HUES64 (cell line): ENCODE measurements around the gene ACE.

Experiments
- H3K27ac ChIP-seq: 2 replicates; pipeline ENCODE4 v1.7.0; 2013; ENCODE audit warnings: low read depth, low read length, inconsistent platforms
- H3K27me3 ChIP-seq: 2 replicates; pipeline ENCODE4 v1.6.1; 2013; ENCODE audit warnings: mild to moderate bottlenecking, low read length; ENCODE audit not compliant: insufficient read depth
- H3K36me3 ChIP-seq: 2 replicates; pipeline ENCODE4 v1.6.1; 2013; ENCODE audit warnings: mild to moderate bottlenecking, low read length; ENCODE audit not compliant: insufficient read depth
- H3K4me1 ChIP-seq: 2 replicates; pipeline ENCODE4 v1.6.1; 2013; ENCODE audit warnings: mild to moderate bottlenecking, low read length, moderate library complexity; ENCODE audit not compliant: insufficient read depth
- H3K4me3 ChIP-seq: 2 replicates; pipeline ENCODE4 v1.5.1; 2013; ENCODE audit warnings: mild to moderate bottlenecking, low read length, moderate library complexity
- H3K9ac ChIP-seq: 2 replicates; pipeline ENCODE4 v1.6.1; 2013; ENCODE audit warnings: mild to moderate bottlenecking, low read depth, low read length
- H3K9me3 ChIP-seq: 2 replicates; pipeline ENCODE4 v1.6.1; 2013; ENCODE audit warnings: low read depth, low read length; ENCODE audit not compliant: insufficient read depth
- WGBS: fragments of 150-250, 120-280 bp; methylation state at CpG from one replicate; pipeline ENCODE4 v1.1.7; 2013; ENCODE audit warnings: missing lambda C conversion rate; 5-methylcytosine and 5-hydroxymethylcytosine counted together

The ACE gene

DNA sequence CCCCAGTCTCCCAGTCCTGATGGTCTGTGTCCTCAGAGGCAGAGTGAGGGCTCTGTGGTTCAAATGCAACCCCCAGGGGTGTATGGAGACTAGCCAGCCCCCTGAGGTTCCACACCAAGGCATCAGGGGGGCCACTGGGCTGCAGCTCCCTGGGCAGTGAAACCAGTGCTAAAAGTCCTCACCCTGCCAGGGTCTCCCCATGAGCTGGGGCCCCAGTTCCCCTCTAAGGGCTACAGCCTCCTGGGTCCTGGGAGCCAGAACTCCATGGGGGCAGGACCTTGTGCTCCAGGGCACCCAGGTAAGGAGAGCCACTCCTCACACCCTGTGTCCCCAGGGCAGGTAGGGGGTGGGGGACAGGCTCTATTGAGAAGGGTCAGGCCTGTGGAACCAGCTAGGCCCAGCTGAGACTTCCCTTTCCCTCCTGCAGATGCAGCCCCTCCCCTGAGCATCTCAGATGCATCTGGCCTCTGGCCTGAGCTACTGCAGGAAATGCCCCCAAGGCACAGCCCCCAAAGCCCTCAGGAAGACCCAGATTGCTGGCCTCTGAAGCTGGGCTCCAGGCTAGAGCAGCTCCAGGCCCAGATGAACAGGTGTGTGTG is 67.1 kb downstream of the ACE start:
- no peak overlapping the region for H3K27ac ChIP-seq
- H3K4me3 ChIP-seq: no peak overlapping the region
- no peaks in the 10 kb centered on the region for H3K36me3 ChIP-seq
- no peaks in the 10 kb centered on the region for H3K9me3 ChIP-seq
- peaks cover 10% of the 10 kb centered on the region for H3K27me3 ChIP-seq
- H3K9ac ChIP-seq: no peak overlapping the region; the same call in 1 of the 2 replicates
- H3K4me1 ChIP-seq: 0 out of 2 replicates have a peak, but pooled peaks cover 6% of the 10 kb centered on the region

DNA sequence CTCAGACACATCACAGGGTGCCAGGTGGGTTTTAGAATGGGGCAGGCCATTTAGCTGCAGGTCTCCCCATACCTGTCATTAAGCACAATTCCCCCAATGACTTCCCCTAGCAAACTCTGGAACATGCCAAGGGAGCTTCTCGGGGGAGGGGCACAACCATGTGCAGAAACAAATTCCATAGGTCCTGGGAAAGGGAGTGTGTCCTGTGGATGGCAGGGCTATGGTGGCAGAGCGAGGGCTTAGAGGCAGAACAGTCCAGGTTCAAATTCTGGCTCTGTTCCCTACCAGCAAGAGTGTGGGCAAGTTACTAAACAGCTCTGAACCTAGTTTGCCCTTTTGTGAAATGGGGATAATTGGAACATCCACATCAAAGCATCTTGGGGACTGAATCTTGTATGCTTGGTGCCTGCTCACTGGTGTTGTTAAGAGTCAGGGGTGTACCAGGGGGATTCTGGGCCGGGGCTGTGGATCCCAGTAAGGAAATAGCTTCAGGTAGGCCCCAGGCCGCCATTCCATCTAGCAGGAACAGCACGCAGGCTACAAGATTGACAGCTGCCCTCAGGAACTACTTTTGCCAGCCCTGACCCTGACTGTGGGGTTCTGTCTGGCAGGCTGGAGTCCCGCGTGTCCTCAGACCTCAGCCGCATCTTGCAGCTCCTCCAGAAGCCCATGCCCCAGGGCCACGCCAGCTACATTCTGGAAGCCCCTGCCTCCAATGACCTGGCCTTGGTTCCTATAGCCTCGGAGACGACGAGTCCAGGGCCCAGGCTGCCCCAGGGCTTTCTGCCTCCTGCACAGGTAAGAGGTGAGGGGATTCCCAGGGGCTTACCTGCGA is 67.8 kb downstream of the ACE start:
- Histone ChIP-seq H3K9me3 (no peaks in the 10 kb centered on the region), H3K4me1 (0 out of 2 replicates have a peak, but pooled peaks cover 11% of the 10 kb centered on the region), H3K4me3 (no peak overlapping the region), H3K27me3 (peaks cover 2% of the 10 kb centered on the region; the same call in 1 of the 2 replicates), H3K9ac (no peak overlapping the region; the same call in 1 of the 2 replicates), H3K36me3 (no peaks in the 10 kb centered on the region), H3K27ac (no peak overlapping the region)
- WGBS: 92% methylated on average over 13 of the region's 13 CpGs

DNA sequence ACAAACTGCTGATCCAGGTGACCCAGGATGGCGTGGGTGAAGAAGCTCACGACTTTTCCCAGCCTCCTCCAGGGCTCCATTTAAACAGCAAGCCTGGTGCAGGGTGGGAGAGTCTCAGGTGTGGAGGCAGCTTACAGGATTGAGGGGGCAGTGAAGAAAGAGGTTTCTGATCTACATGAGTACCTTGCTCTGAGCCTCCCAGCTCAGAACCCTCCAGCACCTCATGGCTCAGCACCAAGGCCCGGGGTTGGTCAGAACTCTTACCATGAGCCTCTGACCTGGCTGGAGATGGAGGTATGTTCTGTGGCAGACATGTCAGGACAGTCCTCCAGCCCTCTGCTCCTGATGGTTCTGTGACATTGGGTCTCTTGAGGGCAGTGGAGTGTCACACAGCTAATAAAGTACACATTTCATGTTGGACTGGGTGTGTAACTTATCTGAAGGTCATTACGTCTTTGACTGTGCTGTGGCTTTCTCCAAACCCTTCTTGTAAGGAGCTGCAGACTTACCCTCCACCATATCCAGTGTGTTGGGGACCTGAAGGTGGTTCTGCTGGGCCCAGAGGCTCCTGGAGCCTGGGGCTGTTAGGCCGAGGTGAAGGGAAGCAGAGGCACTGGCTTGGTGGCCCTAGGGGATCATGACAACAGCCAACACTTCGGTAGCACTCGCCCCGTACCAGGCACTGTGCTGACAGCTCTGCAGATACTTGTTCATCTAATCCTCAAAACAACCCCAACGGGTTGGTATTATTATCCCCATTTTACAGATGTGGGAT is 69.6 kb downstream of the ACE start:
- Histone ChIP-seq H3K9ac (no peak overlapping the region), H3K36me3 (no peaks in the 10 kb centered on the region)
- WGBS: 89% methylated on average over 8 of the region's 9 CpGs

DNA sequence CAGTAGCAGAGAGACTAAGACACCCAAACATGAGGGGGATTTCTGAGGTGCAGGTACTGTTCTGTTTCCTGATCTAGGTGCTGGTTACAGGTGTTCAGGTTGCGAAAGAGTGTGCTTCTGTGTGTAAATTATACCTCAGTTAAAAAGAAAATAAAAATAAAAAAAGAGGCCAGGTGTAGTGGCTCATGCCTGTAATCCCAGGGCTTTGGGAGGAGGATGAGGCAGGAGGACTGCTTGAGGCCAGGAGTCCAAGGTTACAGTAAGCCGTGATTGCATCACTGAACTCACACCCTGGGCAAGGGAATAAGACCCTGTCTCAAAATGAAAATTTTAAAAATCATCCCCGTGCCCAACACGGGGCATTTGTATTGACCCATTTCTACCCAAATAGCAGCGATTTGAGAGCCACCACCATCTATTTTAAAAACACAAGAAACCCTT is 70.2 kb downstream of the ACE start:
- H3K4me1 ChIP-seq: peaks cover 14% of the 10 kb centered on the region
- no peak overlapping the region for H3K9ac ChIP-seq
- no peaks in the 10 kb centered on the region for H3K9me3 ChIP-seq
- 97% methylated on average over 3 of the region's 5 CpGs for WGBS
- H3K4me3 ChIP-seq: no peak overlapping the region
- H3K27me3 ChIP-seq: no peaks in the 10 kb centered on the region
- no peak overlapping the region for H3K27ac ChIP-seq
- no peaks in the 10 kb centered on the region for H3K36me3 ChIP-seq

More for the DNA sequence above, 69.6 kb downstream of the ACE start:
- Histone ChIP-seq H3K4me1 (0 out of 2 replicates have a peak, but pooled peaks cover 11% of the 10 kb centered on the region), H3K27ac (no peak overlapping the region), H3K27me3 (no peaks in the 10 kb centered on the region), H3K9me3 (no peaks in the 10 kb centered on the region), H3K4me3 (no peak overlapping the region)
